ENCODE results near the gene DOCK8. TPM values are rescaled to one million over a fixed set of nuclear protein-coding genes. Genes with fewer than 3 reads are reported as not detected.

DOCK8 gene
- total and polyA plus RNA-seq, 2 of the 13 experiments (the other 11 are each of a cell fraction or from before 2014, with no cell fraction given) = 0.28 to 0.38 TPM

- TF ChIP-seq EP300 (IDR thresholded peaks at IDR 0.05; ENCODE audit: low read depth in 2 of 2, low read length in 2 of 2) (peak in 1 of 2 experiments; percentile 55; a peak in 2 of 4 replicates), EP300 (CRISPR knock-in tag; IDR thresholded peaks at IDR 0.05; ENCODE audit: borderline replicate concordance) (peak; percentile 31; the same call in 1 of the 2 replicates), FOXA3 (CRISPR knock-in tag; IDR thresholded peaks at IDR 0.05) (0 out of 2 replicates have a peak, but pooled peaks have one; percentile 31), FOXP4 (CRISPR knock-in tag; IDR thresholded peaks at IDR 0.05) (peak; percentile 41; the same call in 1 of the 2 replicates), RORA (CRISPR knock-in tag; IDR thresholded peaks at IDR 0.05) (no peak), TFAP4 (IDR thresholded peaks at IDR 0.05; ENCODE audit: borderline replicate concordance, low read depth) (peak; percentile 67; the same call in 1 of the 2 replicates), JUNB (CRISPR knock-in tag; IDR thresholded peaks at IDR 0.05; ENCODE audit: borderline replicate concordance) (peak; percentile 56; the same call in 1 of the 2 replicates), CREB1 (IDR thresholded peaks at IDR 0.05) (no peak), CREB1 (CRISPR knock-in tag; IDR thresholded peaks at IDR 0.05) (peak; percentile 24; the same call in 1 of the 2 replicates), SALL1 (CRISPR knock-in tag; IDR thresholded peaks at IDR 0.05) (peak; percentile 51), RARA (CRISPR knock-in tag; IDR thresholded peaks at IDR 0.05) (peak; percentile 79), ZNF770 (CRISPR knock-in tag; IDR thresholded peaks at IDR 0.05) (0 out of 2 replicates have a peak, but pooled peaks have one; percentile 15), ZNF878 (CRISPR knock-in tag; IDR thresholded peaks at IDR 0.05) (no peak), THRA (CRISPR knock-in tag; IDR thresholded peaks at IDR 0.05; ENCODE audit: borderline replicate concordance) (peak; percentile 49; the same call in 1 of the 2 replicates), JUND (CRISPR knock-in tag; IDR thresholded peaks at IDR 0.05) (peak; percentile 40; the same call in 1 of the 2 replicates), HNF1A (IDR thresholded peaks at IDR 0.05; ENCODE audit: low read depth) (0 out of 2 replicates have a peak, but pooled peaks have one; percentile 31), HNF1A (CRISPR knock-in tag; IDR thresholded peaks at IDR 0.05; ENCODE audit: borderline replicate concordance) (no peak), ZNF563 (CRISPR knock-in tag; IDR thresholded peaks at IDR 0.05) (no peak)
These were observed 281.1 kb downstream of the DOCK8 start (continued) for GRCh38 chr9:495739-496138.
